ENCODE data around the gene NTM.

- TF ChIP-seq EZH2 (IDR thresholded peaks at IDR 0.05) = no peak
- no peak for TF ChIP-seq POLR2AphosphoS5 (IDR thresholded peaks at IDR 0.05; ENCODE audit: borderline replicate concordance, low read depth, low read length)
- TF ChIP-seq FOXP2 (optimal IDR thresholded peaks at IDR 0.05; ENCODE audit: control extremely low read depth, extremely low read length, insufficient read depth) = no peak
Observed at GRCh38 chr11:132336781-132337535, 966.5 kb downstream of the NTM start.
